Aorta (tissue), 5 donors: ENCODE results near the gene CPNE4. TPM values are rescaled to one million over a fixed set of nuclear protein-coding genes. Genes with fewer than 3 reads are reported as not detected.

Experiments used
- ATAC-seq: fragments of 200-7000 bp; cut with Tn5 transposase; one replicate; pipeline ENCODE4 v1.9.1; 2022; ENCODE audit warnings: moderate library complexity; ENCODE audit not compliant: low FRiP score
- DNase-seq, 2 donors: peaks; one replicate each; pipeline ENCODE4 v3.0.0-alpha.2; 2020
- H3K27ac ChIP-seq, 2 donors: one replicate each; pipeline ENCODE4 v1.5.1; 2013; ENCODE audit warnings: low read length in 2 of 2, mild to moderate bottlenecking in 2 of 2, moderate library complexity in 2 of 2, control low read depth in 1 of 2, inconsistent platforms in 1 of 2, low read depth in 1 of 2
- H3K27me3 ChIP-seq, 2 donors: one replicate each; pipeline ENCODE4 v1.6.1; 2013; ENCODE audit warnings: control low read depth in 1 of 2, low read length in 1 of 2, mild to moderate bottlenecking in 1 of 2, moderate library complexity in 1 of 2; ENCODE audit not compliant: insufficient read depth in 2 of 2, control insufficient read depth in 1 of 2
- H3K36me3 ChIP-seq, 2 donors: one replicate each; pipeline ENCODE4 v1.6.1; 2013; ENCODE audit warnings: control low read depth in 1 of 2, low read length in 1 of 2, mild to moderate bottlenecking in 1 of 2; ENCODE audit not compliant: insufficient read depth in 2 of 2, control insufficient read depth in 1 of 2
- H3K4me1 ChIP-seq, 2 donors: one replicate each; pipeline ENCODE4 v1.6.1; 2013; ENCODE audit warnings: low read length in 2 of 2, control low read depth in 1 of 2, mild to moderate bottlenecking in 1 of 2, moderate library complexity in 1 of 2; ENCODE audit not compliant: insufficient read depth in 2 of 2, control insufficient read depth in 1 of 2
- H3K4me3 ChIP-seq, 2 donors: one replicate each; pipeline ENCODE4 v1.5.1; 2013; ENCODE audit warnings: low read length in 2 of 2, control low read depth in 1 of 2, mild to moderate bottlenecking in 1 of 2
- H3K9me3 ChIP-seq: one replicate; pipeline ENCODE4 v1.6.1; 2013; ENCODE audit warnings: mild to moderate bottlenecking, low read length; ENCODE audit not compliant: control insufficient read depth
- WGBS, 2 donors: extraction: QIAGEN DNeasy Blood & Tissue Kit; methylation state at CpG; one replicate each; pipeline ENCODE4 v1.1.7; 2013; 5-methylcytosine and 5-hydroxymethylcytosine counted together
- intact Hi-C, 2 donors: fragments of 100-400 bp; cut with DNase I; formaldehyde crosslinking; loops; one replicate each; pipeline versions ENCODE4 v1.14.2 to v1.15.0; 2022
- polyA plus RNA-seq, 2 donors: library from polyadenylated mRNA; stranded (reverse); fragments of 200-250 nt; gene quantifications; one replicate each; pipeline ENCODE4 v1.2.3, GENCODE V29; 2013
- total RNA-seq, 2 donors: library from RNA; stranded (reverse); fragmentation: NEBNext Ultra II Directional; extraction: Animal tissue kit (Norgen Biotek cat#: 25700); gene quantifications; one replicate each; pipeline ENCODE4 v1.2.1, GENCODE V29; 2021
- donor health status: healthy with polysubstance abuse.
- donor health status: Bipolar disorder and iron deficiency.
- donor health status: DM: no; HTN: no; CAD: no.
- donor health status: DM: no; HTN: no; CAD: no.
- donor health status: DM: yes; HTN: yes; CAD: no.

Gene CPNE4
- total and polyA plus RNA-seq, 4 donors, result 0.45 to 2.2 (median 1.1) TPM

- no peaks in the 10 kb centered on the region for H3K9me3 ChIP-seq
- WGBS, 2 donors, result 58 to 79% methylated on average over 1 of the region's 1 CpG
- intact Hi-C loops, result no loop called here
- H3K27me3 ChIP-seq, result no peaks in the 10 kb centered on the region
- no peak for ATAC-seq
- DNase-seq, result no peak
- no peaks in the 10 kb centered on the region for H3K4me1 ChIP-seq
- H3K4me3 ChIP-seq, result no peak overlapping the region
- no peaks in the 10 kb centered on the region for H3K36me3 ChIP-seq
- H3K27ac ChIP-seq, result no peak overlapping the region
These were observed 109.2 kb downstream of the CPNE4 start for GRCh38 chr3:131925571-131925970.

GRCh38 chr3:131922356-131922755 lies 112.5 kb downstream of the CPNE4 start:
- intact Hi-C loops, result no loop called here
- DNase-seq (no peak), ATAC-seq (no peak)
- 81 to 88% methylated on average over 1 of the region's 1 CpG for WGBS, 2 donors
- Histone ChIP-seq H3K4me1 (no peaks in the 10 kb centered on the region), H3K27me3 (no peaks in the 10 kb centered on the region), H3K4me3 (no peak overlapping the region), H3K36me3 (no peaks in the 10 kb centered on the region), H3K9me3 (no peaks in the 10 kb centered on the region), H3K27ac (no peak overlapping the region)

GRCh38 chr3:131917006-131917405 lies 117.8 kb downstream of the CPNE4 start:
- Histone ChIP-seq H3K9me3 (no peaks in the 10 kb centered on the region), H3K4me1 (no peaks in the 10 kb centered on the region), H3K27ac (no peak overlapping the region), H3K27me3 (no peaks in the 10 kb centered on the region), H3K4me3 (no peak overlapping the region), H3K36me3 (no peaks in the 10 kb centered on the region)
- 79 to 82% methylated on average over 3 of the region's 3 CpGs for WGBS, 2 donors
- intact Hi-C loops, result no loop called here
- no peak for ATAC-seq
- DNase-seq, result no peak

GRCh38 chr3:131914090-131914691 lies 120.6 kb downstream of the CPNE4 start:
- Histone ChIP-seq H3K27ac (no peak overlapping the region), H3K36me3 (no peaks in the 10 kb centered on the region), H3K9me3 (no peaks in the 10 kb centered on the region), H3K27me3 (no peaks in the 10 kb centered on the region), H3K4me3 (no peak overlapping the region), H3K4me1 (no peaks in the 10 kb centered on the region)
- WGBS, 2 donors, result 68 to 77% methylated on average over 1 of the region's 1 CpG
- intact Hi-C loops, result no loop called here
- DNase-seq (no peak), ATAC-seq (no peak)

- Histone ChIP-seq H3K27me3 (no peaks in the 10 kb centered on the region), H3K4me3 (no peak overlapping the region), H3K36me3 (no peaks in the 10 kb centered on the region), H3K9me3 (no peaks in the 10 kb centered on the region), H3K27ac (no peak overlapping the region), H3K4me1 (no peaks in the 10 kb centered on the region)
- intact Hi-C loops, result no loop called here
- no peak for ATAC-seq
- WGBS, 2 donors, result 71 to 76% methylated on average over 2 of the region's 2 CpGs
- no peak for DNase-seq
These were observed 122.6 kb downstream of the CPNE4 start for GRCh38 chr3:131912255-131912654.

- intact Hi-C loops, result no loop called here
- H3K27ac ChIP-seq, result no peak overlapping the region
- DNase-seq, result no peak
- ATAC-seq, result no peak
- no peak overlapping the region for H3K4me3 ChIP-seq
- WGBS, 2 donors, result 19 to 28% methylated on average over 1 of the region's 1 CpG
- no peaks in the 10 kb centered on the region for H3K4me1 ChIP-seq
- H3K36me3 ChIP-seq, result no peaks in the 10 kb centered on the region
- H3K27me3 ChIP-seq, result no peaks in the 10 kb centered on the region
- no peaks in the 10 kb centered on the region for H3K9me3 ChIP-seq
These were observed 127.0 kb downstream of the CPNE4 start for GRCh38 chr3:131907796-131908195.

- Histone ChIP-seq H3K36me3 (no peaks in the 10 kb centered on the region), H3K27me3 (no peaks in the 10 kb centered on the region), H3K9me3 (no peaks in the 10 kb centered on the region), H3K4me3 (no peak overlapping the region), H3K4me1 (no peaks in the 10 kb centered on the region), H3K27ac (no peak overlapping the region)
- intact Hi-C loops, result no loop called here
- DNase-seq (peak in 1 of 2 donors; percentile 43), ATAC-seq (no peak)
- WGBS, 2 donors, result 46 to 55% methylated on average over 4 of the region's 4 CpGs
These were observed 130.8 kb downstream of the CPNE4 start for GRCh38 chr3:131903988-131904415.

GRCh38 chr3:131901686-131902085 lies 133.1 kb downstream of the CPNE4 start:
- Histone ChIP-seq H3K9me3 (no peaks in the 10 kb centered on the region), H3K27me3 (no peaks in the 10 kb centered on the region), H3K4me1 (no peaks in the 10 kb centered on the region), H3K4me3 (no peak overlapping the region), H3K36me3 (no peaks in the 10 kb centered on the region), H3K27ac (no peak overlapping the region)
- WGBS, 2 donors, result 88 to 94% methylated on average over 1 of the region's 1 CpG
- intact Hi-C loops, result no loop called here
- ATAC-seq, result no peak
- DNase-seq, result no peak

- Histone ChIP-seq H3K27me3 (no peaks in the 10 kb centered on the region), H3K27ac (no peak overlapping the region), H3K4me1 (no peaks in the 10 kb centered on the region), H3K9me3 (no peaks in the 10 kb centered on the region), H3K4me3 (no peak overlapping the region), H3K36me3 (no peaks in the 10 kb centered on the region)
- DNase-seq (no peak), ATAC-seq (no peak)
- WGBS, 2 donors, result 66 to 70% methylated on average over 1 of the region's 1 CpG
- intact Hi-C loops, result no loop called here
These were observed 133.9 kb downstream of the CPNE4 start for GRCh38 chr3:131900891-131901290.
